ENCODE results near the gene ZDHHC11.
"Not testable (repeated sequence)": the region's sequence is repeated elsewhere in the genome, so short reads cannot be mapped to it uniquely, and the experiment has no call there.

Gene ZDHHC11

DNA sequence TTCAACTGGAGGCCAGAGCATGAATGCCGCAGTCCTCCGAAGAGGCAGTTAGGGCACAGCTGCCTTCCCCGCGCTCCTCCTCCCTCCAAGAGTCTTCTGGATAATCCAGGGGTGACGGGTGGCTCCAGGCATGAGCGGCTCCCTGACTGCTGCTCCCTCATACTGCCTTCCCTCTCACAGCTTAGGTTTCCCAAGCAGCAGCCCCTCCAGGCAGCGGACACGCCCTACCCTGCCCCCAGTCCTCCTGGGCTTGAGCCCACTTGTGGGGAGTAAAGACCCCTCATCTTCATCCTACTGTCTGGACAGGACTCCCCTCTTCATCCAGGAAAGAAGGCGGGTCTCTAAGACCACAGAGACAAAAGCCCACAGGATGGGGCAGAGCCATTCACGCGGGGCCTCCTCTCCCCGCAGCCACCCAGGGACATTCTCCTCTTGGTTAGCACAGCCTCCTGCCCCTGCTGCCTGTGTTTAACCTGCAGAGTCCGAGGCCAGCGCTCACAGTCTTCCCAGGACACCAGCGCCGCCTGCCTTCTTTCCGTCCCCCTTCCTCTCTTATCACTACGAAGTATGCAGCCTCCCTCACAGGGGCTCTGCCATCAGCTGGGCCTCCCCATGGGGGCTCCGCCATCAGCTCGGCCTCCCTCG lies 5.6 kb downstream of the ZDHHC11 start:
- not testable (repeated sequence) for FAIRE-seq; DNase-seq (ENCODE audit: insufficient read length, low spot score)

DNA sequence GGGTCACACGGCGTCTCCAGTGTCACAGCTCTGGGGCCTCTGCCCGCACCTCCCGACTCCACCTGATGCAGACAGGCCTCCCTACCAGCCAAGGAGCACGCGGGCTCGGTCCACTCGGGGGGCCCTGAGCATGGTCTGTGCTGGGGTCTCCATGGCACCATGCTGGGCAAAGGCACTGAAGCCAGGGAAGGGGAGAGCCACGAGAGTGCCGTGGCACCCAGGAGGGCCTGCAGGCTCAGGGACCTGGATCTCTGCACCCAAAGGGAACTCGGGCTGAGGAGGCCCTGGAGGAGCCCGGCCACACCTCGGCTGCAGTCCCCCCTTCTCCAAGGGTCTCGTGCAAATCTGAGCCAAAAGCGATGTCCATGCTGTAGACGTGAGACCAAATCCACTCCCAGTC lies 6.4 kb downstream of the ZDHHC11 start:
- not testable (repeated sequence) for FAIRE-seq; DNase-seq (ENCODE audit: insufficient read length, low spot score)

- DNase-seq (ENCODE audit: insufficient read length, low spot score); FAIRE-seq: not testable (repeated sequence)
Measured at GRCh38 chr5:843926-844325, 6.9 kb downstream of the ZDHHC11 start.

GRCh38 chr5:843371-843770 lies 7.4 kb downstream of the ZDHHC11 start:
- FAIRE-seq; DNase-seq (ENCODE audit: insufficient read length, low spot score): not testable (repeated sequence)

DNA sequence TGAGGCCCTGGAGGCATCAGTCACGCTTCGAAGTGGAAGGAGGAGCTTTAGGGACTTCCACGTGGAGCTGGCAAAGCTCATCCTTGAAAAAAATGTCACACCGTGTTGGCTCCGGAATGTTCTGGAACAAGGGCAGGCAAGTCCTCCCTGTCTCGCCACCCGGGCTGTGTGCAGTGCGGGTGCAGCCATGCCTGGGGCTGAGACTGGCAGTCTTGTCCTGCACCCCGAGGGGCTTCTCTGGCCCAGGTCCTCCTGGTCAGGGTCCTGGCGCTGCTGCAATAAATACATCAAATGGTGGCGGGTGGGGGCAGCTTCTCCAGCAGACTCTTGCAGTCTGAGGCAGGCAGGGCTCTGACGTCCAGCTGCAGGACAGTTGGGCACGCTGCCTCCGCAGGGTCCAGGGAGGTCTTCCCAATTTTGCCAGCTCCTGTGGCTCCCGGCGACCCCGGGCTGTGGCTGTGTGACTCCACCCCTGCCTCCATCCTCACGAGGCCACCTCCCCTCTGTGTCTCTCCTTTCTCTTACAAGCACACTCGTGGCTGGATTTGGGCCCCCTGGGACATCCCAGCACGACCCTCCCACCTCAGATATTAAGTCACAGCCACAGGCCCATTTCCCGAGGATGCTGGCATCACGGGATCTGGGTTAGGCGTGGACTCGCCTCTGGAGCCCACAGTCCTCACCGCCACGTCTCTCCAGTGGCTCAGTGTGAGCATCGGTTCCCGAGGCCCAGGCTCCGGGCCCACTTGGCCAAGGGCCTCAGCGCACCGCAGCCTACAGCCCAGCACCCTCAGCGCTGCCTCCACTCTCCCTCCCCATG lies 8.2 kb downstream of the ZDHHC11 start:
- FAIRE-seq; DNase-seq (ENCODE audit: insufficient read length, low spot score): not testable (repeated sequence)

GRCh38 chr5:841531-842401 lies 9.0 kb downstream of the ZDHHC11 start:
- not testable (repeated sequence) for FAIRE-seq; DNase-seq (ENCODE audit: insufficient read length, low spot score)

DNA sequence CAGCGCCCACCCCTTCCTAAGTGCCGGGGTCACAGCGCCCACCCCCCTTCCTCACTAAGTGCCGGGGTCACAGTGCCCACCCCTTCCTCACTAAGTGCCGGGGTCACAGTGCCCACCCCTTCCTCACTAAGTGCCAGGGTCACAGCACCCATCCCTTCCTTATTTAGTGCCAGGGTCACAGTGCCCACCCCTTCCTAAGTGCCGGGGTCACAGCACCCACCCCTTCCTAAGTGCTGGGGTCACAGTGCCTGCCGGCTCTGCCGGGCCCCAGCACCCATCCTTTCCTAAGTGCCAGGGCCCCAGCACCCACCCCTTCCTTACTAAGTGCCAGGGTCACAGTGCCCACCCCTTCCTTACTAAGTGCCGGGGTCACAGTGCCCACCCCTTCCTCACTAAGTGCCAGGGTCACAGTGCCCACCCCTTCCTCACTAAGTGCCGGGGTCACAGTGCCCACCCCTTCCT lies 9.8 kb downstream of the ZDHHC11 start:
- not testable (repeated sequence) for DNase-seq (ENCODE audit: insufficient read length, low spot score); FAIRE-seq

- not testable (repeated sequence) for FAIRE-seq; DNase-seq (ENCODE audit: insufficient read length, low spot score)
Measured at GRCh38 chr5:840118-840973, 10.4 kb downstream of the ZDHHC11 start.

GRCh38 chr5:838431-838851 lies 12.3 kb downstream of the ZDHHC11 start:
- DNase-seq (ENCODE audit: insufficient read length, low spot score); FAIRE-seq: not testable (repeated sequence)

DNA sequence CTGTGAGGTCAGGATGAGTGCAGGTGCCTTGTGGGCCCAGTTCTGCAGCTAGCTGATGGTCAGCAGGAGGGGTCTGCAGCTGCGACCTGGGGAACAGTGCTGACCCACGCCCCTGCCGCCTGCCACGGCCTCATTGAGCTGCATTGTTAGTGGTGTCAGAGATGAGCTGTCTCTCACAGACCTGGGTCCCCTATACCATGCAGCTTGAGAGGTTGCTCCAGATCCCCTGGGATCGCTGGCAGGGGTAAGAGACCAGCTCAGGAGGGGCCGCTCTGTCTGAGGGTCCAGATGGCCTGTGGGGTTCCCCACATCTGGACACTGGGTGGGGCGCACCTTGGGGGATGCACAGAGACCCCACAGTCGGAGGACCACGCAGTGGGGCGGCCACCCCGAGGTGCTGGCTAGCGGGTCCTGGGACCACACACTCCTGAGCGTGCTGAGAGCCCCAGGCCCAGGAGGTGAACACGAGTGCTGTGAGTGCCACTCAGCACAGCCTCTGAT lies 13.1 kb downstream of the ZDHHC11 start:
- DNase-seq (ENCODE audit: insufficient read length, low spot score); FAIRE-seq: not testable (repeated sequence)

GRCh38 chr5:835933-836612 lies 14.7 kb downstream of the ZDHHC11 start:
- not testable (repeated sequence) for FAIRE-seq; DNase-seq (ENCODE audit: insufficient read length, low spot score)

DNA sequence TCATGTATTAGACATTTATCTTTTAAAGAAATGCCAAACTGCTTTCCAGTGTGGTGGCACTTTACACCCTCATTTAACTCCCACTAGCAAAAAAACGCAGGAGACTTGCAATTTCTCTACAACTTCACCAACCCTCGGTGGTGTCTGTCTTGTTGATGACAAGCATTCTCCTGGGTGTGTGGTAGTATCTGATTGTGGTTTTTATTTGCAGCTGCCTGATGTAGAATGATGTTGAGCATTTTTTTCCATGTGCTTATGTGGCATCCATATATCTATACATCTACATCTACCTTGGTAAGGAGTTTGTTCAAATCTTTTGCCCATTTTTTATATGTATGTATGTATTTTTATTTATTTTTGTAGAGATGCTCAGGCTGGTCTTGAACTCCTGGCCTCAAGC lies 16.8 kb downstream of the ZDHHC11 start:
- DNase-seq (ENCODE audit: insufficient read length, low spot score); FAIRE-seq: not testable (repeated sequence)

GRCh38 chr5:828194-828593 lies 22.6 kb downstream of the ZDHHC11 start:
- FAIRE-seq; DNase-seq (ENCODE audit: insufficient read length, low spot score): not testable (repeated sequence)

GRCh38 chr5:825544-825943 lies 25.2 kb downstream of the ZDHHC11 start:
- not testable (repeated sequence) for DNase-seq (ENCODE audit: insufficient read length, low spot score); FAIRE-seq

Data from H54 (cell line).